Measurements from ENCODE around the gene TMEM54. TPM values are rescaled to one million over a fixed set of nuclear protein-coding genes. Genes with fewer than 3 reads are reported as not detected.

The TMEM54 gene
- total RNA-seq, 1 donor from 2014 or later = 0.66 TPM

DNA sequence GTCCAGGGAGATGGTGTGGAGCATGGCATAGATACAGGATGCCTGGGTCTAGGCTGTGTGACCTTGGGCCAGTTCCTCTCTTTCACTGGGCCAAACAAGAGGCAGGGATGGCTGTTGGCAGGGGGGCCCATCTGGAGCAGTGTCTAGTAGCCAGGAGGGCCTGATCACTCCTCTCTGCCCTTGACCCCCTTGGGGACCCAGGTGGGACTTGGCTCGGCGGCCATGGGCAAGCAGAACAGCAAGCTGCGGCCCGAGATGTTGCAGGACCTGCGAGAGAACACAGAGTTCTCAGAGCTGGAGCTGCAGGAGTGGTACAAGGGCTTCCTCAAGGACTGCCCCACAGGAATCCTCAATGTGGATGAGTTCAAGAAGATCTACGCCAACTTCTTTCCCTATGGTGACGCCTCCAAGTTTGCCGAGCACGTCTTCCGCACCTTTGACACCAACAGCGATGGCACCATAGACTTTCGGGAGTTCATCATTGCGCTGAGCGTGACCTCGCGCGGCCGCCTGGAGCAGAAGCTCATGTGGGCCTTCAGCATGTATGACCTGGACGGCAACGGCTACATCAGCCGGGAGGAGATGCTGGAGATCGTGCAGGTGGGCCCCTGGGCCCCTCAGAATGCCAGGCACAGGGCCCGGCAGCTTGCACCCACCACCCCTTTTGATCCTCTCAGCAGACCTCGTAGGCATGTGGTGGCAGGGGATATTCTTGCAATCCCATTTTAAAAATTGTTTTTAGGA, 12.3 kb downstream of the TMEM54 start:
- Mint-ChIP-seq H3K36me3 (ENCODE audit: low read depth) (no peaks in the 10 kb centered on the region), H3K27me3 (ENCODE audit: low read depth) (peaks cover 67% of the 10 kb centered on the region), H3K27ac (no peak overlapping the region), H3K9me3 (no peaks in the 10 kb centered on the region), H3K4me1 (ENCODE audit: low read depth) (peaks cover 3% of the 10 kb centered on the region), H3K4me3 (ENCODE audit: low read depth) (no peak overlapping the region)
- intact Hi-C loops (cut with micrococcal nuclease) = no loop called here
- no peak for DNase-seq (ENCODE audit: low spot score)

DNA sequence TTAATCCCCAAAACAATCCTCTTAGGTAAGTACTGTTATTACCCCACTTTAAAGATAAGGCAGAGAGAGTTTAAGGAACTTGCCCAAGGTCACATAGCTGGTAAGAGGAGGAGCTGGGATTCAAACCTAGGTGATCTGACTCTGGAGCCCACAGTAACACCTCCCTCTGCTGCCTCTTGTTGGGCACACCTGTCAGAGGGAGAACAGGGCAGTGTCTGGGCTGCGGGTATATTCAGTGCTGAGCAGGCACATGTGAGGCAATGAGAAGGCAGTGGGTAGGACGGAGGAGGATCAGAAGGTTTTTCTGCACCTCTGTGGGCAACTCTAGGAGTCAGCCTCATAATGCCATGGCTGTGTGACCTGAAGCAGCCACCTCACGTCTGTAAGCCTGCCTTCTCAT, 13.1 kb downstream of the TMEM54 start:
- H3K4me1 Mint-ChIP-seq (ENCODE audit: low read depth) = peaks cover 3% of the 10 kb centered on the region
- H3K9me3 Mint-ChIP-seq = no peaks in the 10 kb centered on the region
- no peak overlapping the region for H3K4me3 Mint-ChIP-seq (ENCODE audit: low read depth)
- peaks cover 69% of the 10 kb centered on the region for H3K27me3 Mint-ChIP-seq (ENCODE audit: low read depth)
- H3K36me3 Mint-ChIP-seq (ENCODE audit: low read depth) = no peaks in the 10 kb centered on the region
- intact Hi-C loops (cut with micrococcal nuclease) = no loop called here
- no peak for DNase-seq (ENCODE audit: low spot score)
- H3K27ac Mint-ChIP-seq = no peak overlapping the region

- Mint-ChIP-seq H3K27ac (no peak overlapping the region), H3K4me1 (ENCODE audit: low read depth) (peaks cover 3% of the 10 kb centered on the region), H3K36me3 (ENCODE audit: low read depth) (no peaks in the 10 kb centered on the region), H3K27me3 (ENCODE audit: low read depth) (peaks cover 68% of the 10 kb centered on the region), H3K9me3 (no peaks in the 10 kb centered on the region), H3K4me3 (ENCODE audit: low read depth) (no peak overlapping the region)
- DNase-seq (ENCODE audit: low spot score) = no peak
- intact Hi-C loops (cut with micrococcal nuclease) = no loop called here
Observed at GRCh38 chr1:32887623-32888022, 13.6 kb downstream of the TMEM54 start.

DNA sequence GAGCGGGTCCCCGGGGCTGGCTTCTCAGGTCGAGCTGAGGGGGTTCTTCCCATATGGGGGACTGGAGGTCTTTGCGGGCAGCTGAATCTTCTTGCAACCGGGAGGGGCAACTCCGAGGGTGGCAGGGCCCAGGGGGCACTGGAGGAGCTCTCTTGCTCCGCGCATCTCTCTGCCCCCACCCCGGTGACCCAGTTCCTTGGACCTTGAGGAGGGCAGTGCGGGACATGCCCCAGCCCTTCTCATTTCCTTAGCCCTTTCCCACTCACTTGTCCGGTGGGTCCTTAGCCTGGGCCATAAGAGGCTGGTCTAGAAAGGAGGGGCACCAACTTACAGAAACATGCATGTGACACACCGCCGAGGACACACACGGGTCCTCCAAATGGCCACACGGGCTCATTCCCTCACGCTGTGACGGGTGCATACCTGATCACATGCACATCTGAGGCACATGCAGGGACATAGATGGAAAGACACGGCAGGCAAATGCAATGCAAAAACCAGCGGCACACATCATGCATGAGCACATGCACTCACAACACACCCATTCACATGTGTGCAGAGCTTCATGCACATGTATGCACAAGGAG, 14.3 kb downstream of the TMEM54 start:
- H3K4me3 Mint-ChIP-seq (ENCODE audit: low read depth) = no peak overlapping the region

DNA sequence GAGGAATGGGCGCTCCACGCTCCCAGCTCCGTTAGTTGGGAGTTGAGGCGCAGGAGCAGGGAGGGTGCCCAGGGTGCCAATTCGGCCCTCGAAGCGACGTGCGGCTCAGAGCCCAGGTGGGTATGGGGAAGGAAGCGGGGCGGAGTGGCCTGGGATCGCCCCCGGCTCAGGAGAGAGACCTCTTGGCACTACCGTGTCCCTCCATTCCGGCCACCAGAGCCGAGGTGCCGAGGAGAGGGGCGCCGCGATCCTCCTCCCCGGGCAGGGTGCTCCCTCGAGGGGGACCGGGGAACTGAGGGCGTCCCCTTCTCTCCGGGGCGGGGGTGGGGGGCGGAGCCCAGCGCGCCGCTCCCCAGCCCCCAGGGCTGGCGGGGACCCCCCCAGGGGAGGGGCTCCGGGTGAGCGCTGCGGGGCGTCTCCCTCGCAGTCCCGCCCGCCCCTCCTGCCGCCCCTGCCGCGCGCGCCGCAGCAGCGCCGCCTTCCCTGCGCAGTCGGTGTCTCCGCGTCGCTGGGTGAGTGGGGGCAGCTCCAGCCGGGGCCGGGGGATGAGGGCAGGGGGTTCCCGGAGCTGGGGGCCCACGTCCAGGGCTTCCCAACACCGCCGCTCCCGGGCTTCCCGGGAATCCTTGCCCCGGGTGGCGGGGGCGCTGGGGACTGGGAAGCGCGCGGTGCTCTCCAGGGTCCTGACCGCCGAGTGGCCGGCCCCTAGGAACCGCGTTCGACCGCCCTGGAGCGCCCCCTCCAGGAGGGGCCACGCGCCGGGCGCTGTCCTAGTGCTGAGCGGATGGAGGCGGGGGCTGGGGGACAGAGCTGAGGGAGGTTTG, 15.0 kb downstream of the TMEM54 start, which contains the start of gene HPCA:
HPCA (plus strand) TSS at position 488 of the 824 bp plus-strand sequence. CDS start 2,408 bp downstream, outside the sequence.
- Mint-ChIP-seq H3K4me1 (ENCODE audit: low read depth) (no peaks in the 10 kb centered on the region), H3K9me3 (no peaks in the 10 kb centered on the region), H3K27me3 (ENCODE audit: low read depth) (peaks cover 56% of the 10 kb centered on the region), H3K27ac (no peak within 1 kb of the TSS), H3K4me3 (ENCODE audit: low read depth) (no peak within 1 kb of the TSS), H3K36me3 (ENCODE audit: low read depth) (no peaks in the 10 kb centered on the region)
- intact Hi-C loops (cut with micrococcal nuclease) = no loop called here
- peak; percentile 51 for DNase-seq (ENCODE audit: low spot score)

More for the DNA sequence above, 14.3 kb downstream of the TMEM54 start:
- Mint-ChIP-seq H3K27me3 (ENCODE audit: low read depth) (peaks cover 60% of the 10 kb centered on the region), H3K4me1 (ENCODE audit: low read depth) (no peaks in the 10 kb centered on the region), H3K27ac (no peak overlapping the region), H3K36me3 (ENCODE audit: low read depth) (no peaks in the 10 kb centered on the region), H3K9me3 (no peaks in the 10 kb centered on the region)
- intact Hi-C loops (cut with micrococcal nuclease) = no loop called here
- DNase-seq (ENCODE audit: low spot score) = no peak

- Mint-ChIP-seq H3K27me3 (ENCODE audit: low read depth) (peaks cover 53% of the 10 kb centered on the region), H3K4me1 (ENCODE audit: low read depth) (no peaks in the 10 kb centered on the region), H3K36me3 (ENCODE audit: low read depth) (no peaks in the 10 kb centered on the region), H3K27ac (no peak overlapping the region), H3K9me3 (no peaks in the 10 kb centered on the region), H3K4me3 (ENCODE audit: low read depth) (no peak overlapping the region)
- no peak for DNase-seq (ENCODE audit: low spot score)
- intact Hi-C loops (cut with micrococcal nuclease) = no loop called here
Observed at GRCh38 chr1:32885676-32886003, 15.5 kb downstream of the TMEM54 start.

DNA sequence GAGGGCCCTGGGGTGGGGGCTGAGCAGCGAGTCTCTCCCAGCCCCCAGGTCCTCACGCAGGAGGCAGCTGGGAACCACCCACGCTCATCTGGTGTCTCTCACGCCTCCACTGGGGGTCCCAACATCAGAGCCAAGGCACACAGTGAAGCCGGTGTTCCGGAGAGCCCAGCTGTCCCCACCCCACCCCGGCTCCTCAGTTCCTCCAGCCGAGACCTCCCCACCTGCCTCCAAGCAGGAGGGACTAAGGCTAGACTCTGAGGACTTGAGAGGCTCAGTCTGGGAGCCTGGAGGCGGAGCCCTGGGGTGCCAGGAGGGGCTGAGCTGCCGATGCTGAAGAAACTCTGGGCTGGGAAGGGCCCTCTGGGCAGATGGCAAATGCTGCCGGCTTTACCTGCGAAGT, 16.5 kb downstream of the TMEM54 start:
- intact Hi-C loops (cut with micrococcal nuclease) = no loop called here
- Mint-ChIP-seq H3K4me3 (ENCODE audit: low read depth) (no peak overlapping the region), H3K9me3 (no peaks in the 10 kb centered on the region), H3K36me3 (ENCODE audit: low read depth) (no peaks in the 10 kb centered on the region), H3K27ac (no peak overlapping the region), H3K4me1 (ENCODE audit: low read depth) (no peaks in the 10 kb centered on the region), H3K27me3 (ENCODE audit: low read depth) (peaks cover 44% of the 10 kb centered on the region)
- no peak for DNase-seq (ENCODE audit: low spot score)

DNA sequence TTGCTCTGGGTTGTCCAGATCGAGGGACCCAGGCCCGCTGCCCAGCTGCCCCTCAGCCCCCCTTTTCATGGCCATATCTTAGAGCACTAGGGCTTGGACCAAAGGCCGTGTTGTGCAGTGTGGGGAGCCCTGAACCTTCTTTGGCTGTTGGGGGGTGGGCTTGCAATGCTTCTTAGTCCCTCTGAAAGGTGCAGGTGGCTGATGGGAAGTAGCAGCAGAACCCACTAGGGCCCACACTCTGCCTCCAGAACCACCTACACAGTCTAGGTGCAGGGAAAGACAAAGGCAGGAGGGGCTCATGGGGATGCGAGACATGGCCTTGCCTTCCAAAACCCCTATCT, 17.2 kb downstream of the TMEM54 start:
- no peak overlapping the region for H3K27ac Mint-ChIP-seq
- no peak for DNase-seq (ENCODE audit: low spot score)
- no peak overlapping the region for H3K4me3 Mint-ChIP-seq (ENCODE audit: low read depth)
- intact Hi-C loops (cut with micrococcal nuclease) = no loop called here
- no peaks in the 10 kb centered on the region for H3K4me1 Mint-ChIP-seq (ENCODE audit: low read depth)
- H3K9me3 Mint-ChIP-seq = no peaks in the 10 kb centered on the region
- H3K36me3 Mint-ChIP-seq (ENCODE audit: low read depth) = no peaks in the 10 kb centered on the region
- peaks cover 39% of the 10 kb centered on the region for H3K27me3 Mint-ChIP-seq (ENCODE audit: low read depth)

GRCh38 chr1:32883338-32884031, 17.7 kb downstream of the TMEM54 start:
- no peak for DNase-seq (ENCODE audit: low spot score)
- Mint-ChIP-seq H3K9me3 (no peaks in the 10 kb centered on the region), H3K27me3 (ENCODE audit: low read depth) (peaks cover 39% of the 10 kb centered on the region), H3K4me3 (ENCODE audit: low read depth) (no peak overlapping the region), H3K27ac (no peak overlapping the region), H3K4me1 (ENCODE audit: low read depth) (no peaks in the 10 kb centered on the region), H3K36me3 (ENCODE audit: low read depth) (no peaks in the 10 kb centered on the region)
- intact Hi-C loops (cut with micrococcal nuclease) = no loop called here

DNA sequence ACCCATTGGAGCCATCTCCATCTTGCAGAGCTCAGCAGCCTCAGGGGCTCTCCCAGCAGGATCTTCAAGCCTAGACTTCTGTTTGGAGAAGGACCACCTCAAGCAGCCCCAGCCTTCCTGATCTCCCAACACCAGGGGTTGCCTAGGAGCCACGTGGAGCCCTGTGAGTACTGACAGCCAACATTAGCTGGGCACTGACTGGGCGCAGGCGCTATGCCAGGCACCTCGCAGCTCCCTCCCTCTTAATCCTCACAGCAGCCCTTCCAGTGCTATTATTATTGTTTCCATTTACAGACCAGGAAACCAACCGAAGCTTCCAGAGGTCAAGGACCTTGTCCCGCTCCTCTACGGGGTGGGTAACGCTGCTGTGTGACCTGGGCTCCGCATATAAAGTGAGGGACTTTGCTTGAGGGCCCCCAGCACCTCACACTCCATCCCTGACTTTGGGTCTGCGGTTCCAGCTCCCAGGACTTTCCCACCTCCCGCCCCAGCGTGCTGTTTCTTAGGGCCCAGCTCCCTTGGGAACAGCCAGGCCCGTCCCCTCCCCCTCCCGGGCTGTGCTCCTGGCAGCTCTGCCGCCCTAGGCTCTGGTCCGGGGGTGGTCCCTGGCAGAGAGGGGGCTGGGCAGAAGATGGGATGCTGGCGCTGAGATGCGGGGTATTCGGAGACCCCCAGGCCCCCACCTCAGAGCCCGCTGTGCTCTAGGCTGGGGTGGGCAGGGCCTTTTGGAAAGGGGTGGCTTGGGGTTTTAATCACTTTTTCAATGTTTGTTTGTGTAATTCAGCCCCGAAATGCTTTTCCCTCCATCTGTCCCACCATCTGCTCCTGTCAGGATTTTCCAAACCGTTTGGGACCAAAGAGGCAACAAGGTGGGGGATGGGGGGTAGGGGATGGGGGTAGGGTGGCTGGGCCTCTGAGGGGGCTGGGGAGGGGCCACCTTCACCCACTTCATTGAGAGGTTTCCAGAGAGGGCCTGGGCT, 19.0 kb downstream of the TMEM54 start:
- intact Hi-C loops (cut with micrococcal nuclease) = no loop called here
- Mint-ChIP-seq H3K4me1 (ENCODE audit: low read depth) (no peaks in the 10 kb centered on the region), H3K27me3 (ENCODE audit: low read depth) (peaks cover 33% of the 10 kb centered on the region), H3K27ac (no peak overlapping the region), H3K9me3 (no peaks in the 10 kb centered on the region), H3K36me3 (ENCODE audit: low read depth) (no peaks in the 10 kb centered on the region), H3K4me3 (ENCODE audit: low read depth) (no peak overlapping the region)
- DNase-seq (ENCODE audit: low spot score) = no peak

DNA sequence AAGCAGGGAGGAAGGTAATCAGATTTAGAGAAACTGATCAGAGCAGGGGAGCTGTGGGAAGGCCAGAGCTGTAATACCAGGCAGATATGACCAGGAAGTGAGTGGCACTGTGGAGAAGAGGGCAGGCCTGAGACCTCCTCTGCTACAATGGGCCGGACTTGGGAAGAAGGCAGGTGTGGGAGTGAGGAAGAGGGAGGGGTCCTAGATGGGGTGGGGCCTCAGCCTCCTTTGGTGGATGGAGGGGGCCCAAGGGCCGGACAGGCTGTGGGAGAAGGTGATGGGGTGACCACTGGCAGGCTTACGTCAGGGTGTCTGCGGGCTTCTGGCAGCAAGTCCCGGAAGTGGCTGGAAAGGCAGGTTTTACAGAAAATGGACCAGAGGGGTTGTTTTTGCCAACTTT, 19.9 kb downstream of the TMEM54 start:
- DNase-seq (ENCODE audit: low spot score) = no peak
- H3K36me3 Mint-ChIP-seq (ENCODE audit: low read depth) = no peaks in the 10 kb centered on the region
- H3K9me3 Mint-ChIP-seq = no peaks in the 10 kb centered on the region
- no peak overlapping the region for H3K27ac Mint-ChIP-seq
- intact Hi-C loops (cut with micrococcal nuclease) = no loop called here
- peaks cover 27% of the 10 kb centered on the region for H3K27me3 Mint-ChIP-seq (ENCODE audit: low read depth)
- H3K4me1 Mint-ChIP-seq (ENCODE audit: low read depth) = peaks cover 4% of the 10 kb centered on the region
- H3K4me3 Mint-ChIP-seq (ENCODE audit: low read depth) = no peak overlapping the region

DNA sequence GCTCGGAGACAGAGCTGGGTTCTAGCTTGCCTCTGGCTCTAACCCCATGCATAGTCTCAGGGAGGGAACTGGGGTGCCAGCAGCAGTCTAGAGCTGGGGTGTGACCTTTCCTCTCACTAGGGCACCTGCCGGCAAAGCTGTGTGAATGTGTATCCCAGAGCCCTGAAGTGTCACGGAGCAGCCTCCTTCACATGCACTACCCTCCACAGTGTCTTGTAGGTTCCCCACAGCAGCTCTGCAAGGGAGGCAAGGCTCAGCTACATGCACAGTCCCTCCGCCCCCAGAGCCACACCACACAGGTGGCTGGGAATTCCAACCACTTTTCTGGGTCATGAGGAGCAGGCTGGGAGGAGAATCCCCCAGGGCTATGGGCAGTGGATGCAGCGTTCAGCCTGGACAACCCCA, 22.6 kb downstream of the TMEM54 start:
- Mint-ChIP-seq H3K4me3 (ENCODE audit: low read depth) (no peak overlapping the region), H3K9me3 (no peaks in the 10 kb centered on the region), H3K27ac (no peak overlapping the region), H3K36me3 (ENCODE audit: low read depth) (no peaks in the 10 kb centered on the region), H3K27me3 (ENCODE audit: low read depth) (peaks cover 19% of the 10 kb centered on the region), H3K4me1 (ENCODE audit: low read depth) (peaks cover 4% of the 10 kb centered on the region)
- no peak for DNase-seq (ENCODE audit: low spot score)
- intact Hi-C loops (cut with micrococcal nuclease) = no loop called here
